ENCODE data around the gene PPP1R14D.
"Not testable (repeated sequence)": the region's sequence is repeated elsewhere in the genome, so short reads cannot be mapped to it uniquely, and the experiment has no call there.

- not testable (repeated sequence) for TF ChIP-seq CTCF (IDR thresholded peaks at IDR 0.05; ENCODE audit: insufficient read depth, low read length, poor library complexity, severe bottlenecking); EZH2phosphoT487 (conservative IDR thresholded peaks at IDR 0.05; ENCODE audit: low read length)
Measured at GRCh38 chr15:40861147-40861546, 32.6 kb upstream of the PPP1R14D start.

All from SU-DHL-6 (cell line).